HepG2 (cell line): ENCODE data around the gene PPP2R2D. TPM values are rescaled to one million over a fixed set of nuclear protein-coding genes. Genes with fewer than 3 reads are reported as not detected.

Experiments used
- ATAC-seq: fragments of 200-7000 bp; cut with Tn5 transposase; 3 replicates; pipeline ENCODE4 v1.9.1; 2020; ENCODE audit warnings: mild to moderate bottlenecking, moderate library complexity
- BruUV-seq: library from RNA; stranded (reverse); fragments of 400-500 nt; replicated peaks from 2 replicates; lab custom pipeline; 2021; lab: Mats Ljungman, UMichigan
- CTCF ChIA-PET: fragments of 300-600 bp; formaldehyde crosslinking; extraction: SDS; loops from one replicate; lab custom pipeline; 2021; ENCODE audit warnings: low total read pairs, inconsistent platforms, low intra/inter-chr PET ratio; lab: Yijun Ruan, JAX
- POLR2A ChIA-PET: fragments of 350-600 bp; sonication (Branson Sonifier 250); formaldehyde crosslinking; loops from one replicate; lab custom pipeline; 2020; ENCODE audit warnings: antibody characterized with exemption, inconsistent platforms; lab: Yijun Ruan, JAX
- DNase-seq: peaks from one replicate; pipeline ENCODE4 v3.0.0-alpha.2; 2015; ENCODE audit warnings: low spot score
- FAIRE-seq: peaks from 3 replicates; lab custom pipeline; 2011; peaks lifted over from hg19 to GRCh38; lab: Jason Lieb, UNC
- H2AFZ ChIP-seq: one replicate; pipeline ENCODE4 v1.6.1; 2011; ENCODE audit warnings: low read length, inconsistent platforms
- H3K27ac ChIP-seq: fragments of 300-600 bp; 3 replicates; pipeline ENCODE4 v1.8.0; 2011; ENCODE audit warnings: mixed run types, mild to moderate bottlenecking, mixed read lengths, low read length, inconsistent platforms; ENCODE audit not compliant: insufficient read depth; ENCODE audit errors: extremely low read length
- H3K27me3 ChIP-seq, 2 experiments: fragments of 200-600 bp in 1 of 2; 2 replicates in 1 of 2; 3 replicates in 1 of 2; pipeline versions ENCODE4 v1.6.0 to v1.8.0; 2011; ENCODE audit warnings: low read length in 2 of 2, mild to moderate bottlenecking in 2 of 2, moderate library complexity in 2 of 2, inconsistent platforms in 1 of 2; ENCODE audit not compliant: insufficient read depth in 2 of 2, control insufficient read depth in 1 of 2
- H3K36me3 ChIP-seq, 2 experiments: fragments of 200-600 bp in 1 of 2; replicated peaks in 1 of 2; 2 replicates in 1 of 2; 3 replicates in 1 of 2; pipeline versions ENCODE4 v1.5.1 to v1.8.0; 2011; ENCODE audit warnings: low read length in 2 of 2, inconsistent platforms in 1 of 2; ENCODE audit not compliant: insufficient read depth in 2 of 2, control insufficient read depth in 1 of 2
- H3K4me1 ChIP-seq: 2 replicates; pipeline ENCODE4 v1.5.1; 2012; ENCODE audit warnings: low read length, inconsistent platforms; ENCODE audit not compliant: insufficient read depth
- H3K4me2 ChIP-seq: 2 replicates; pipeline ENCODE4 v1.6.0; 2011; ENCODE audit warnings: low read depth, low read length, inconsistent platforms
- H3K4me3 ChIP-seq, 3 experiments: fragments of 200-600 bp in 1 of 3; sonication (generic), shearing (Covaris generic) in 1 of 3; replicated peaks in 1 of 3; 2 replicates each; pipeline ENCODE4 v1.5.1; 2011 to 2016; ENCODE audit warnings: low read length in 3 of 3, inconsistent platforms in 2 of 3, low read depth in 2 of 3, mild to moderate bottlenecking in 2 of 3, control low read depth in 1 of 3, mixed read lengths in 1 of 3; ENCODE audit not compliant: insufficient read depth in 1 of 3
- H3K79me2 ChIP-seq: one replicate; pipeline ENCODE4 v1.6.1; 2011; ENCODE audit warnings: low read length, inconsistent platforms; ENCODE audit not compliant: insufficient read depth
- H3K9ac ChIP-seq: 2 replicates; pipeline ENCODE4 v1.6.0; 2011; ENCODE audit warnings: mild to moderate bottlenecking, low read depth, low read length, inconsistent platforms; ENCODE audit not compliant: insufficient read depth
- H3K9me3 ChIP-seq: 2 replicates; pipeline ENCODE4 v1.5.1; 2012; ENCODE audit warnings: mild to moderate bottlenecking, low read length
- H4K20me1 ChIP-seq: 2 replicates; pipeline ENCODE4 v1.6.0; 2011; ENCODE audit warnings: inconsistent platforms, mild to moderate bottlenecking, low read length, moderate library complexity; ENCODE audit not compliant: insufficient read depth
- CC2D1A ChIP-seq: sonication (generic); formaldehyde crosslinking; IDR thresholded peaks from 2 replicates; pipeline ENCODE4 v1.8.1; 2023; ENCODE audit warnings: mild to moderate bottlenecking, missing genetic modification reagents
- FOXA3 ChIP-seq: IDR thresholded peaks from 2 replicates; pipeline ENCODE4 v1.6.1; 2016; ENCODE audit warnings: missing genetic modification reagents, missing compliant biosample characterization
- HOXA9 ChIP-seq: sonication (generic); formaldehyde crosslinking; IDR thresholded peaks from 2 replicates; pipeline ENCODE4 v1.8.1; 2022; ENCODE audit warnings: missing genetic modification reagents, mild to moderate bottlenecking, moderate library complexity, borderline replicate concordance
- MAF1 ChIP-seq: sonication (generic); formaldehyde crosslinking; IDR thresholded peaks from 2 replicates; pipeline ENCODE4 v1.5.0; 2020; ENCODE audit warnings: missing genetic modification reagents, borderline replicate concordance
- MYPOP ChIP-seq: sonication (generic); formaldehyde crosslinking; IDR thresholded peaks from 2 replicates; pipeline ENCODE4 v1.8.1; 2023; ENCODE audit warnings: mild to moderate bottlenecking, moderate library complexity, missing genetic modification reagents
- ONECUT2 ChIP-seq: sonication (generic); formaldehyde crosslinking; IDR thresholded peaks from 2 replicates; pipeline ENCODE4 v1.4.0; 2020; ENCODE audit warnings: missing genetic modification reagents
- SAFB2 ChIP-seq: sonication (generic); formaldehyde crosslinking; IDR thresholded peaks from 2 replicates; pipeline ENCODE4 v1.5.1; 2020; ENCODE audit warnings: missing genetic modification reagents, low read depth, mild to moderate bottlenecking, borderline replicate concordance
- ZC3H4 ChIP-seq: sonication (generic); formaldehyde crosslinking; IDR thresholded peaks from 2 replicates; pipeline ENCODE4 v1.4.0; 2020; ENCODE audit warnings: missing genetic modification reagents, borderline replicate concordance
- ZFP37 ChIP-seq: sonication (generic); formaldehyde crosslinking; IDR thresholded peaks from 2 replicates; pipeline ENCODE4 v1.4.0; 2020; ENCODE audit warnings: missing genetic modification reagents, borderline replicate concordance
- ZNF101 ChIP-seq: sonication (generic); formaldehyde crosslinking; IDR thresholded peaks from 2 replicates; pipeline ENCODE4 v1.4.0; 2020; ENCODE audit warnings: mild to moderate bottlenecking, low read depth, missing genetic modification reagents, borderline replicate concordance
- ZNF235 ChIP-seq: sonication (generic); formaldehyde crosslinking; IDR thresholded peaks from 2 replicates; pipeline ENCODE4 v1.8.1; 2023; ENCODE audit warnings: mild to moderate bottlenecking, missing genetic modification reagents, borderline replicate concordance
- ZNF362 ChIP-seq: sonication (generic); formaldehyde crosslinking; IDR thresholded peaks from 2 replicates; pipeline ENCODE4 v1.4.0; 2020; ENCODE audit warnings: missing genetic modification reagents, mild to moderate bottlenecking, borderline replicate concordance
- ZNF549 ChIP-seq: sonication (generic); formaldehyde crosslinking; IDR thresholded peaks from 2 replicates; pipeline ENCODE4 v1.5.0; 2020; ENCODE audit warnings: missing genetic modification reagents
- ZNF7 ChIP-seq: IDR thresholded peaks from 2 replicates; pipeline ENCODE4 v1.6.1; 2016; ENCODE audit warnings: missing biosample characterization, missing genetic modification reagents
- WGBS: methylation state at CpG from one replicate; pipeline ENCODE4 v1.1.6; 2017; ENCODE audit warnings: low lambda C conversion rate; 5-methylcytosine and 5-hydroxymethylcytosine counted together
- in situ Hi-C: cut with HindIII; loops from 2 replicates; pipeline ENCODE4 v1.10.0; 2017; ENCODE audit warnings: low pct_unique_long_range_greater_than_20kb; ENCODE audit not compliant: extremely low pct_ligation_motif_present
- intact Hi-C: fragments of 100-400 bp; cut with micrococcal nuclease; formaldehyde crosslinking; loops from one replicate; pipeline ENCODE4 v1.10.0; 2022; ENCODE audit not compliant: unreplicated experiment
- polyA plus RNA-seq, 8 experiments: library from polyadenylated mRNA; depleted of rRNA in 3 of 8; stranded (reverse) in 7 of 8; unstranded in 1 of 8; fragments of >200 nt; fragmentation: Illumina TruSeq in 4 of 8; extraction: Trizol in 4 of 8; gene quantifications; 2 replicates each; pipeline versions ENCODE4 v1.2.1 to v1.2.3, GENCODE V29; 2011 to 2016; ENCODE audit warnings: low read depth in 4 of 8, missing spikeins in 1 of 8, mixed read lengths in 1 of 8; ENCODE audit not compliant: insufficient read depth in 1 of 8
- total RNA-seq, 5 experiments: library from RNA; depleted of rRNA; stranded (reverse); fragments of >200 nt; fragmentation: Illumina TruSeq; extraction: Trizol; gene quantifications; 2 replicates each; pipeline ENCODE4 v1.2.3, GENCODE V29; 2016; ENCODE audit warnings: low read depth in 1 of 5
- TF ChIP-seq, protein P1 (sequence below): IDR thresholded peaks from 2 replicates; pipeline ENCODE4 v1.6.1; 2016; ENCODE audit warnings: mild to moderate bottlenecking, missing biosample characterization, missing genetic modification reagents
- TF ChIP-seq, protein P2 (sequence below): sonication (generic); formaldehyde crosslinking; IDR thresholded peaks from 2 replicates; pipeline ENCODE4 v1.4.0; 2020; ENCODE audit warnings: missing genetic modification reagents

Gene PPP2R2D
- total and polyA plus RNA-seq, 2 of the 13 experiments (the other 11 are each of a cell fraction or from before 2014, with no cell fraction given), result 32.7 to 33.2 TPM

- ATAC-seq, result no peak
- no peaks in the 10 kb centered on the region for H3K36me3 ChIP-seq
- no peak overlapping the region for H3K9ac ChIP-seq
- H3K9me3 ChIP-seq, result peaks cover 3% of the 10 kb centered on the region; the same call in 1 of the 2 replicates
- BruUV-seq, result no TSS peak
- H3K27ac ChIP-seq, result no peak overlapping the region
- DNase-seq, result no peak
- no peaks in the 10 kb centered on the region for H3K79me2 ChIP-seq
- peaks cover 13% of the 10 kb centered on the region; the same call in 1 of the 2 replicates for H3K4me1 ChIP-seq
- ChIA-PET POLR2A (no interaction called here), CTCF (interaction anchor here (1.9 kb wide), 1 partner anchor 634 kb away, joined by 4 read pairs; no protein-coding TSS in a partner anchor)
- intact Hi-C loops (loop anchor here (10.0 kb wide), 1 partner anchor 421 kb away; no protein-coding TSS in a partner anchor), in situ Hi-C loops (loop anchor here (10.0 to 25.0 kb wide), 2 partner anchors 631 to 1689 kb away; no protein-coding TSS in a partner anchor)
- no peak for FAIRE-seq
- H3K4me3 ChIP-seq, result no peak overlapping the region
- no peak overlapping the region for H2AFZ ChIP-seq
- H3K27me3 ChIP-seq, result peaks cover 7 to 56% of the 10 kb centered on the region in 2 experiments
- TF ChIP-seq ZNF362, result no peak
- no peak for TF ChIP-seq ZNF549 (CRISPR knock-in tag)
- TF ChIP-seq, protein P1, sequence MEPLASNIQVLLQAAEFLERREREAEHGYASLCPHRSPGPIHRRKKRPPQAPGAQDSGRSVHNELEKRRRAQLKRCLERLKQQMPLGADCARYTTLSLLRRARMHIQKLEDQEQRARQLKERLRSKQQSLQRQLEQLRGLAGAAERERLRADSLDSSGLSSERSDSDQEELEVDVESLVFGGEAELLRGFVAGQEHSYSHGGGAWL, result no peak
- TF ChIP-seq FOXA3, result no peak
- no peak for TF ChIP-seq MYPOP (CRISPR knock-in tag)
- no peak for TF ChIP-seq CC2D1A
- no peak for TF ChIP-seq ZNF7 (CRISPR knock-in tag)
- TF ChIP-seq HOXA9 (CRISPR knock-in tag), result no peak
- no peak for TF ChIP-seq ZNF101 (CRISPR knock-in tag)
- no peak for TF ChIP-seq ZNF235 (CRISPR knock-in tag)
- TF ChIP-seq, protein P2, sequence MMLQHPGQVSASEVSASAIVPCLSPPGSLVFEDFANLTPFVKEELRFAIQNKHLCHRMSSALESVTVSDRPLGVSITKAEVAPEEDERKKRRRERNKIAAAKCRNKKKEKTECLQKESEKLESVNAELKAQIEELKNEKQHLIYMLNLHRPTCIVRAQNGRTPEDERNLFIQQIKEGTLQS (CRISPR knock-in tag), result no peak
- TF ChIP-seq ZC3H4, result no peak
- TF ChIP-seq SAFB2, result no peak
- TF ChIP-seq ZFP37 (CRISPR knock-in tag), result no peak
- no peak for TF ChIP-seq MAF1 (CRISPR knock-in tag)
- TF ChIP-seq ONECUT2 (CRISPR knock-in tag), result no peak
- no peak overlapping the region for H3K4me2 ChIP-seq
- no peaks in the 10 kb centered on the region for H4K20me1 ChIP-seq
- 20% methylated on average over 3 of the region's 10 CpGs for WGBS
Measured at GRCh38 chr10:131876017-131876416, 24.8 kb upstream of the PPP2R2D start.
